ENCODE data around the gene ABHD2.

ABHD2 gene

DNA sequence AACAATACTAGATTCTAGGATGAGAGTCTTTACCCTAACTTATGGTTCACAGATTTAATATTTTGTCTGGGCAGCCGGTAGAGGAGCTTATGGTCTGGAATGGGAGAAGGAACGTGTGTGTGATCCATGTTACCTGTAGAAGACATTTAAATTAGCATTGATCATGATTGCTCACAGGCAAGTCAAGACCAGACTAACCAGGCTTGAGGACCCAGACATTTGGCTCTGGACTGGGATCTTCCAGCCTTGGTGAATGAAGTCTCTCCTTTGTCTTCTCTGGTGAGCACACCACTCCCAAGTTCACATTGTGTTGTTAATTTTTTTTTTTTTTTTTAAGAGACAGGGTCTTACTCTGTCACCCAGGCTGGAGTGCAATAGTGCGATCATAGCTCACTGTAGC is 11.7 kb downstream of the ABHD2 start:
- Mint-ChIP-seq H3K9me3 (no peaks in the 10 kb centered on the region), H3K36me3 (ENCODE audit: low read depth) (peaks cover 14% of the 10 kb centered on the region), H3K4me1 (peaks cover 63% of the 10 kb centered on the region), H3K4me3 (no peak overlapping the region), H3K27me3 (ENCODE audit: low read depth) (no peaks in the 10 kb centered on the region), H3K27ac (no peak overlapping the region)
- TF ChIP-seq, protein P1, sequence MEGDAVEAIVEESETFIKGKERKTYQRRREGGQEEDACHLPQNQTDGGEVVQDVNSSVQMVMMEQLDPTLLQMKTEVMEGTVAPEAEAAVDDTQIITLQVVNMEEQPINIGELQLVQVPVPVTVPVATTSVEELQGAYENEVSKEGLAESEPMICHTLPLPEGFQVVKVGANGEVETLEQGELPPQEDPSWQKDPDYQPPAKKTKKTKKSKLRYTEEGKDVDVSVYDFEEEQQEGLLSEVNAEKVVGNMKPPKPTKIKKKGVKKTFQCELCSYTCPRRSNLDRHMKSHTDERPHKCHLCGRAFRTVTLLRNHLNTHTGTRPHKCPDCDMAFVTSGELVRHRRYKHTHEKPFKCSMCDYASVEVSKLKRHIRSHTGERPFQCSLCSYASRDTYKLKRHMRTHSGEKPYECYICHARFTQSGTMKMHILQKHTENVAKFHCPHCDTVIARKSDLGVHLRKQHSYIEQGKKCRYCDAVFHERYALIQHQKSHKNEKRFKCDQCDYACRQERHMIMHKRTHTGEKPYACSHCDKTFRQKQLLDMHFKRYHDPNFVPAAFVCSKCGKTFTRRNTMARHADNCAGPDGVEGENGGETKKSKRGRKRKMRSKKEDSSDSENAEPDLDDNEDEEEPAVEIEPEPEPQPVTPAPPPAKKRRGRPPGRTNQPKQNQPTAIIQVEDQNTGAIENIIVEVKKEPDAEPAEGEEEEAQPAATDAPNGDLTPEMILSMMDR (IDR thresholded peaks at IDR 0.05; ENCODE audit: unreplicated experiment in 3 of 3), result no peak

DNA sequence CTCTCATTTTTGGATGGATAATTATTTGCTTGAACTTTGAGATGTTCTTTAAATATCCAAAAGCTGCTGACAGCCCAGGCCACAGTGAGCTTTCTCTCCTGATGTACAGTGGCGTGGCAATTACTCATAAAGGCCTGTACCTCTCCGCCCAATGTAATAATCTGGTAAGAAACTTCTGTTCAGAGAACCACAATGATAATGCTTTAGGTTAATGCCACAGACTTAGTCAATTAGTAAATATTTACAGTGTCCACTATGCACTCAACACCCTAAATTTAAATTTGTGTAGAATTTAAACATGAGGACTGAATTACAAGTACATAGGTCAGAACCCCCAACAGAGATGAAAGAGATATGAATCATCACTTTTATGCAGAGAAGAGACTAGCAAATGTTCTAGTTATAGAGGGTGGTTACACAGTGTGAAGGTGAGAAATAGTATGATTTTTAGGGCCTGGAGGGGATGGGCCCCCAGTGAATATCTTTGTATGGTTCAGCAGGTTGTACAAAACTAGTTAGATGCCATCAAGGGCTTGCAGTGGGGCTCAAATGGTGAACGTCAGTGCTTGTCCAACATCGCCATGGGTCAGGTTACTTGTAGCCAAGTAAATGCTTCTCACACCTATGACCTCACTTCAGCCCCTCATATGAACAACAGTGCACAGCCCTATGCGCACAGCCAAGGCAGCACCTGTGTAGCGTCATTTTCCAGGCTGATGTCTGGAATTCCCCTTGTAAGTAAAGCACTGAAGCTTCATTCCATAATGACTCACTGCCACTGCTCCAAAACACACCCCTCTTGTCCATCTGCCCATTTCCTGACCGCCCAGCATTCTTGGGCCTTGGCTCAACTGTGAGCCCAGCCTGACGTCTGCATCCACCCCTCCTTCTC is 13.3 kb downstream of the ABHD2 start:
- Mint-ChIP-seq H3K9me3 (no peaks in the 10 kb centered on the region), H3K4me1 (peaks cover 62% of the 10 kb centered on the region), H3K4me3 (no peak overlapping the region), H3K27me3 (ENCODE audit: low read depth) (no peaks in the 10 kb centered on the region), H3K27ac (peak overlapping the region in 2 of 3 experiments; percentile 35 to 40), H3K36me3 (ENCODE audit: low read depth) (peaks cover 14% of the 10 kb centered on the region)
- TF ChIP-seq, protein P1 (IDR thresholded peaks at IDR 0.05; ENCODE audit: unreplicated experiment in 3 of 3), result no peak

DNA sequence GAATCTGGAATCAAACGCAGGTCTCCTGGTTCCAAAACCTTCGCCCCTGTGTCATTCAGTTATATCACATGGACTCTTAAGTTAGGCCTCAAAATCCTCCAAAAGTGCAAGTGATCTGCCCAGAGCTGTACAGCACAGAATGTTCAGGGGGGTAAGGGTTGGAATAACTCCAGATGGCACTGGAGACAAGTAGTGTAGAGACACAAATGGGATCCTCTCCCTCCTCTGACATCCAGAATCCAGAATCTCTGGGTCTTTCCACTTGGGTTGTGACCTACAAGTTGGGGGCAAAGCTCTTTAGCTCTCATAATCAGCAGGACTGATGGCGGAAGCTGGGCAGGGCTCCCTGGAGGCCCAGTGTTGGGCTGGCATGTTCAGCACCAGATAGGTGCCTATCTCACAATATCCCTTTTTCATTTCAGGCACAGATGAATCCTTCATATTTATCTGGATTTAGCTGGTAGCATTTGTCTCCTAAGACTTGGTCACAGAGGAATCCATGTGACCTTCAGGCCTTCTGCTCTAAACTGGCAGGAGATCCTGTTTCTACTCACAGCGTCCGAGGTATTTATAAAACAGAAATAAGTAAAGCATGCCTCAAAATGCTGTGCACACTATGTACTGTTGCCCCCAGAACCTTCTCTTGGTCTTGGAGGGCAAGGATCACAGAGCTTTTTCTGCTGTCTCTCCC is 15.4 kb downstream of the ABHD2 start:
- Mint-ChIP-seq H3K27ac (peak overlapping the region in 1 of 3 experiments; percentile 11), H3K36me3 (ENCODE audit: low read depth) (peaks cover 14% of the 10 kb centered on the region), H3K4me3 (no peak overlapping the region), H3K27me3 (ENCODE audit: low read depth) (no peaks in the 10 kb centered on the region), H3K4me1 (peaks cover 50% of the 10 kb centered on the region), H3K9me3 (no peaks in the 10 kb centered on the region)
- TF ChIP-seq, protein P1 (IDR thresholded peaks at IDR 0.05; ENCODE audit: unreplicated experiment in 3 of 3), result no peak

DNA sequence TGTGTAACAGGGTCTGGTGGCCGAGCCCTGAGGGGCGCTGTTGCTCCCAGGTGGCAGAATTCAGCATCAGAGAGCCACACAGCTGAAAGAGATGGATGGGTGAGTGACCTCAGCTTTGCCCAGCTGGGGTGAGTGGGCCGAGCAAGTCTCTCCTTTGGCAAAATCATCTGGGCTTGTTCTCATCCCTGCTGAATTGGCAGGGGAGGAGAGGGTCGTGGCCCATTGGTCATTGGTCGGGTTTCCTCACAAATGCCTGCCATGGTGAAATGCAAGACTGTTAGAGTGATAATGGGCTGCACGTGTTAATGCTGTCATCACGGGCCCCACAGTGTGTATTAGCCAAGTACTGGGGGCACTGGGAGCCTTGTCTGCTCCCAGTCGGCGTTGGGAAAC is 15.9 kb downstream of the ABHD2 start:
- Mint-ChIP-seq H3K27ac (no peak overlapping the region), H3K36me3 (ENCODE audit: low read depth) (peaks cover 14% of the 10 kb centered on the region)

DNA sequence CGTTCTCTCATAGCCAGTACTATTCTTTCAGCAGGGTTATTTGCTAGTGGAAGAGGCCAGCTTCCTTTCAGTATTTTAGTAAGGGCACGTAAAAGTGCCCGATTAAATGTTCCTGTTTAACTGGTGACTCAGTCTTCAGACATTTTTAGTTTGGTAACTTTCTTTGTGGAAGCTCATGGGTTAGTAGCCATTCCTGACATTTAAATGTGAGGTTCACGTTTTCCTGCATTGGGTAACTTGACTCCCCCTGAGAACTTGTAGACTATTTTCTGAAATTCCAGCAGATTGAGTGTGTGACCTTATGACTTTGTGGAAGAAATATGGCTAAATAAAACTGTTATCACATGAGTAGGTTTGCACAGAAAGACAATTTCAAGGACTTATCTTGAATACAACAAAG is 16.9 kb downstream of the ABHD2 start:
- TF ChIP-seq, protein P1 (IDR thresholded peaks at IDR 0.05; ENCODE audit: unreplicated experiment in 3 of 3), result no peak
- Mint-ChIP-seq H3K9me3 (no peaks in the 10 kb centered on the region), H3K27me3 (ENCODE audit: low read depth) (no peaks in the 10 kb centered on the region), H3K4me1 (peaks cover 49% of the 10 kb centered on the region), H3K4me3 (no peak overlapping the region), H3K36me3 (ENCODE audit: low read depth) (peaks cover 14% of the 10 kb centered on the region), H3K27ac (peak overlapping the region; percentile 66 to 82 (median 71))

More for the DNA sequence above, 15.9 kb downstream of the ABHD2 start:
- peaks cover 49% of the 10 kb centered on the region for H3K4me1 Mint-ChIP-seq
- TF ChIP-seq, protein P1 (IDR thresholded peaks at IDR 0.05; ENCODE audit: unreplicated experiment in 3 of 3), result no peak
- H3K4me3 Mint-ChIP-seq, result no peak overlapping the region
- H3K27me3 Mint-ChIP-seq (ENCODE audit: low read depth), result no peaks in the 10 kb centered on the region
- H3K9me3 Mint-ChIP-seq, result no peaks in the 10 kb centered on the region
